Natural killer cell (primary cell): ENCODE measurements around the gene PARL. TPM values are rescaled to one million over a fixed set of nuclear protein-coding genes. Genes with fewer than 3 reads are reported as not detected.

Experiments used
- ATAC-seq, 3 donors: fragments of 150-1000 bp in 2 of 3; fragments of 200-7000 bp in 1 of 3; cut with Tn5 transposase; 1 replicate in 1 of 3; 2 replicates in 2 of 3; pipeline ENCODE4 v1.10.0; 2021; ENCODE audit warnings: mild to moderate bottlenecking in 2 of 3, moderate library complexity in 2 of 3
- DNase-seq, 2 donors: peaks; one replicate each; pipeline versions ENCODE4 v3.0.0 to v3.0.0-alpha.2; 2013 to 2021; ENCODE audit warnings: mixed read lengths in 1 of 2
- H3K27ac ChIP-seq: one replicate; pipeline ENCODE4 v1.5.1; 2013; ENCODE audit warnings: mild to moderate bottlenecking, low read length
- H3K27me3 ChIP-seq: one replicate; pipeline ENCODE4 v1.6.1; 2013; ENCODE audit warnings: low read length; ENCODE audit not compliant: control insufficient read depth, insufficient read depth
- H3K36me3 ChIP-seq: one replicate; pipeline ENCODE4 v1.6.1; 2013; ENCODE audit warnings: low read length; ENCODE audit not compliant: control insufficient read depth, insufficient read depth
- H3K4me1 ChIP-seq: one replicate; pipeline ENCODE4 v1.6.1; 2013; ENCODE audit warnings: low read length; ENCODE audit not compliant: control insufficient read depth, insufficient read depth
- H3K4me3 ChIP-seq: one replicate; pipeline ENCODE4 v1.5.1; 2013; ENCODE audit warnings: low read length
- H3K9me3 ChIP-seq: one replicate; pipeline ENCODE4 v1.6.1; 2013; ENCODE audit warnings: low read length; ENCODE audit not compliant: control insufficient read depth, insufficient read depth
- H3K27ac Mint-ChIP-seq, 2 donors: one replicate each; pipeline ENCODE4 v1.8.0; 2022; ENCODE audit warnings: mild to moderate bottlenecking in 2 of 2, mixed read lengths in 2 of 2, moderate library complexity in 1 of 2
- H3K27me3 Mint-ChIP-seq, 2 donors: one replicate each; pipeline ENCODE4 v1.8.0; 2022; ENCODE audit warnings: low read depth in 2 of 2, mixed read lengths in 2 of 2
- H3K36me3 Mint-ChIP-seq: one replicate; pipeline ENCODE4 v1.8.0; 2022; ENCODE audit warnings: mixed read lengths
- H3K4me1 Mint-ChIP-seq, 2 donors: one replicate each; pipeline ENCODE4 v1.8.0; 2022; ENCODE audit warnings: mixed read lengths in 2 of 2
- H3K4me3 Mint-ChIP-seq: one replicate; pipeline ENCODE4 v1.8.0; 2022; ENCODE audit warnings: mild to moderate bottlenecking, moderate library complexity, mixed read lengths
- H3K9me3 Mint-ChIP-seq, 2 donors: one replicate each; pipeline ENCODE4 v1.8.0; 2022; ENCODE audit warnings: mixed read lengths in 2 of 2
- CTCF ChIP-seq: fragments of 200-600 bp; IDR thresholded peaks from one replicate; pipeline ENCODE4 v1.8.0; 2022; ENCODE audit warnings: antibody characterized with exemption
- WGBS: methylation state at CpG from one replicate; pipeline ENCODE4 v1.1.7; 2013; ENCODE audit warnings: missing lambda C conversion rate; ENCODE audit not compliant: insufficient coverage; 5-methylcytosine and 5-hydroxymethylcytosine counted together
- intact Hi-C: fragments of 100-400 bp; cut with micrococcal nuclease; formaldehyde crosslinking; loops from one replicate; pipeline ENCODE4 v1.14.2; 2022
- total RNA-seq, 4 donors: library from RNA; stranded (reverse); fragments of 120-200 nt in 1 of 4; gene quantifications; one replicate each; pipeline versions ENCODE4 v1.2.3 to v1.2.4, GENCODE V29; 2013 to 2022

Gene PARL
- total RNA-seq, 3 donors from 2014 or later (not counting 1 experiment from before 2014, with no cell fraction given), result 35.1 to 47.1 (median 37.7) TPM

DNA sequence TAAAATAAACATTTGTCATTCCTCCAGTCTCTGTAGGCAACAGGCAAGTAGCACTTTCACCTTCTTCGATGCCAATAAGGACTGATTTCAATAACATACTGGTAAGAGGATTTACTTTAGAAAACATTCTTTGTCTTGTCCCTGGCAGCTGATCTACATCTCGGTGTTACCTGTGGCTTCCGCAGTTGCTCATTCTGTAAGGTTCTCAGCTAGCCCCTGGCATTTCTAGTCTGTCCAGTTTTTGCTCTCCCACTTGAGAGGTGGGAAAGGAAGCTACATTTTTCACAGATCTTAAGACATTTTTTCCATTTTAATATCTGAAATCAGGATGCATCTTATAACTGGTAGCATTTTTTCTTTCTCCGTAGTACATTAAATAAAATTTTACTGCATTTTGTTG lies 39.6 kb downstream of the PARL start:
- Mint-ChIP-seq H3K4me1 (no peaks in the 10 kb centered on the region), H3K36me3 (peaks cover 10% of the 10 kb centered on the region), H3K9me3 (no peaks in the 10 kb centered on the region), H3K4me3 (no peak overlapping the region), H3K27ac (no peak overlapping the region), H3K27me3 (no peaks in the 10 kb centered on the region)
- peaks cover 62% of the 10 kb centered on the region for H3K36me3 ChIP-seq
- no peaks in the 10 kb centered on the region for H3K4me1 ChIP-seq
- no peak overlapping the region for H3K27ac ChIP-seq
- no peak overlapping the region for H3K4me3 ChIP-seq
- H3K27me3 ChIP-seq, result no peaks in the 10 kb centered on the region
- H3K9me3 ChIP-seq, result no peaks in the 10 kb centered on the region
- 98% methylated on average over 4 of the region's 4 CpGs for WGBS
- TF ChIP-seq CTCF, result no peak
- intact Hi-C loops, result no loop called here
- ATAC-seq (no peak), DNase-seq (no peak)

DNA sequence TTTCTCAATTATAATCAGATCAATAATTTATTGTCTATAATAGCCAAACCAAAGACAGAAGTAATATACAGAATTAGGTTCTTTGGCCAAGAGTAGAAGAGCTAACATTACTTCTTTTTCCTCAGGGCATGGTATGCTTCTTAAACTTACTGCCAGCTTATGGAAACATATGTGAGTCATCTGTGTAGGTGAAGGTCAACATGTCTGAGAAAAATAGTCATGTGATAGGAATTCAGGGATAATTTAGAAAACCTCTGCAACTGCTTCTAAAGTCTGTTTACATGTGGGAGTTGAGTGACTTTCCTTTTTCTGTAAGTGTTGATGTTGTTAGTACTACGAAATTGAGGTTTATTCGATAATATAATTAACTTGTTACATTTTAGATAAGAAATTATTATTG lies 40.1 kb downstream of the PARL start:
- Histone ChIP-seq H3K27me3 (no peaks in the 10 kb centered on the region), H3K4me3 (no peak overlapping the region), H3K4me1 (no peaks in the 10 kb centered on the region), H3K36me3 (peaks cover 63% of the 10 kb centered on the region), H3K27ac (no peak overlapping the region), H3K9me3 (no peaks in the 10 kb centered on the region)
- no peak overlapping the region for H3K27ac Mint-ChIP-seq
- no CpG with 5 or more reads among the region's 2 CpGs for WGBS
- no peaks in the 10 kb centered on the region for H3K9me3 Mint-ChIP-seq
- DNase-seq, result no peak
- no peak for TF ChIP-seq CTCF
- no peak overlapping the region for H3K4me3 Mint-ChIP-seq
- peaks cover 13% of the 10 kb centered on the region for H3K36me3 Mint-ChIP-seq
- no peak for ATAC-seq
- intact Hi-C loops, result no loop called here
- H3K27me3 Mint-ChIP-seq, result no peaks in the 10 kb centered on the region
- no peaks in the 10 kb centered on the region for H3K4me1 Mint-ChIP-seq

- WGBS, result 97% methylated on average over 4 of the region's 4 CpGs
- no peak for DNase-seq
- Histone ChIP-seq H3K27me3 (no peaks in the 10 kb centered on the region), H3K9me3 (no peaks in the 10 kb centered on the region), H3K27ac (no peak overlapping the region), H3K4me3 (no peak overlapping the region), H3K36me3 (peaks cover 50% of the 10 kb centered on the region), H3K4me1 (no peaks in the 10 kb centered on the region)
- H3K36me3 Mint-ChIP-seq, result peaks cover 13% of the 10 kb centered on the region
- ATAC-seq, result no peak
- no peaks in the 10 kb centered on the region for H3K4me1 Mint-ChIP-seq
- H3K27me3 Mint-ChIP-seq, result no peaks in the 10 kb centered on the region
- no peak for TF ChIP-seq CTCF
- intact Hi-C loops, result no loop called here
- H3K9me3 Mint-ChIP-seq, result no peaks in the 10 kb centered on the region
- no peak overlapping the region for H3K4me3 Mint-ChIP-seq
- H3K27ac Mint-ChIP-seq, result no peak overlapping the region
These were observed 44.9 kb downstream of the PARL start for GRCh38 chr3:183839751-183840150.

- TF ChIP-seq CTCF, result no peak
- peaks cover 13% of the 10 kb centered on the region for H3K36me3 Mint-ChIP-seq
- DNase-seq (no peak), ATAC-seq (no peak)
- Histone ChIP-seq H3K4me1 (no peaks in the 10 kb centered on the region), H3K27ac (no peak overlapping the region), H3K27me3 (no peaks in the 10 kb centered on the region), H3K9me3 (no peaks in the 10 kb centered on the region), H3K36me3 (peaks cover 50% of the 10 kb centered on the region), H3K4me3 (no peak overlapping the region)
- 94% methylated on average over 2 of the region's 3 CpGs for whole genome bisulfite sequencing
- H3K4me1 Mint-ChIP-seq, result no peaks in the 10 kb centered on the region
- H3K4me3 Mint-ChIP-seq, result no peak overlapping the region
- intact Hi-C loops, result no loop called here
- no peaks in the 10 kb centered on the region for H3K9me3 Mint-ChIP-seq
- no peaks in the 10 kb centered on the region for H3K27me3 Mint-ChIP-seq
- no peak overlapping the region for H3K27ac Mint-ChIP-seq
These were observed 46.8 kb downstream of the PARL start for GRCh38 chr3:183837894-183838293.
